Renal cortical epithelial cell (primary cell): ENCODE results near the gene KCNF1. TPM values are rescaled to one million over a fixed set of nuclear protein-coding genes. Genes with fewer than 3 reads are reported as not detected.
A peak's percentile ranks its signal among the peaks of the same experiment; 100 is the strongest.

ENCODE experiments used
- DNase-seq: peaks from one replicate; pipeline ENCODE4 v3.0.0-alpha.2; 2011; ENCODE audit warnings: low read depth
- total RNA-seq: library from RNA; depleted of rRNA; stranded (reverse); fragments of >200 nt; gene quantifications from 2 replicates; pipeline ENCODE4 v1.2.3, GENCODE V29; 2014

Gene KCNF1
- total RNA-seq, 1 donor from 2014 or later, result not detected

DNA sequence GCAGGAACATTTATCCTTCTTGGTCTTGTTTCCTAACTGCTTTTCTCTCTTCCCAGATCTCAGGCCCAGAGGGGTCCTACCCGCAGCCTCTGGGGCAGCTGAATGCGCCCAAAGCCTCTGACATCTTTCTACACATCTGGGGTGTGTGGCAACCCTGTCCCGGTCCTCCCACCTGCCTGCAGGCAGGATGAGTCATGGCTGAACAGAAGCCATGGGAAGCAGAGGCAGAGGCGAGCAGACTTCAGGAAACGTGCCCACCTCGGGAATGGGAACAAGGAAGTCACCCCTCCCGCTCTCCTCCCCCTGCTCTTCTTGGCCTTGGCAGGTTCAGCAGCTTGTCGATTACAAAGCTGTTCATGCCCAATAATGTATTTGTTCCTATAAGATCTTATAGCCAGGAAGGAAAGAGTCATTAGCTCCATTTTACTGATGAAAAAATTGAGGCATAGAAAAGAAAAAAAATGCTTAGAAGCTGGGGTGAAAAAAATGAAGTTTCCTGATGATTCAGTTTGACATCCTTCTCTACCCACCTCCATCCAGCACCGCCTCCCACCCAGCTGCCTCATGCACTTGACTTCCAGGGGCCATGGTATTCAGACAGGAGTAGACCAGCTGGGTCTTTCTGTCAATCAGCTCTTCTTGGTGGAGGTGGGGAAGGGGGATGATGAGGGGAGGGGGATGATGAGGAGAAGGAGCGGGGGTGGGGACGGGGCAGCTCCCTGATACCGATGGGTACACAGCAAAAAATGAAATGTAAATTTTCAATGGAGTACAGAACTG, 10.4 kb upstream of the KCNF1 start:
- peak; percentile 33 for DNase-seq

GRCh38 chr2:10903861-10904210, 7.9 kb upstream of the KCNF1 start:
- no peak for DNase-seq

GRCh38 chr2:10904455-10904854, 7.3 kb upstream of the KCNF1 start:
- no peak for DNase-seq

- no peak for DNase-seq
Observed at GRCh38 chr2:10905006-10905861, 6.5 kb upstream of the KCNF1 start.

- no peak for DNase-seq
Observed at GRCh38 chr2:10905862-10906143, 5.9 kb upstream of the KCNF1 start.

DNA sequence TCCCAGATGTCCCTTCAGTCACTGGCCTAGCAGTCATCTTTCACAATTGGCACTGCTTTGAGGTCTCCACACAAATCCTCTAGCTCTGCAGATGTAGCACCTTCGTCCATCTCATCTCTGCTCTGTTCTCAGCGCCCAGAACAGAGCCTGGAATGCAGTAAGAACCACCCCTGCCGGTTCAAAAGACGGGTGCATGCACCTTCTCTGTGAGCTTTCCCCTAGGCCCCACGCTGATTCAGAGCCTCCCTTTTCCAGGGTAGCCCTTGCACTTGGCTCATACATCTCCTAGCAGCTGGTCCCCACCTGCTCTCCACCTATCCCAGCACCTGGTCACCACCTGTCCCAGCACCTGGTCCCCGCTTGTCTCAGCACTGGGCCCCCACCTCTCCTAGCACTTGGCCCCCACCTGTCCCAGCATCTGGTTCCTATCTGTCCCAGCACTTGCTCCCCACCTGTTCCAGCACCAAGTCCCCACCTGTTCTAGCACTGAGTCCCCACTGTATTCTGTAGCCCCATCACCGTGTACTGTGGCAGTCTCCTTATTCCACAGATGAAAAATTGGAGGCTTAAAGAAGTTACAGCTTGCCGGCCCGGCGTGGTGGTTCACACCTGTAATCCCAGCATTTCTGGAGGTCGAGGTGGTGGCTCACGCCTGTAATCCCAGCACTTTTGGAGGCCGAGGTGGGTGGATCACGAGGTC, 4.7 kb upstream of the KCNF1 start:
- no peak for DNase-seq

DNA sequence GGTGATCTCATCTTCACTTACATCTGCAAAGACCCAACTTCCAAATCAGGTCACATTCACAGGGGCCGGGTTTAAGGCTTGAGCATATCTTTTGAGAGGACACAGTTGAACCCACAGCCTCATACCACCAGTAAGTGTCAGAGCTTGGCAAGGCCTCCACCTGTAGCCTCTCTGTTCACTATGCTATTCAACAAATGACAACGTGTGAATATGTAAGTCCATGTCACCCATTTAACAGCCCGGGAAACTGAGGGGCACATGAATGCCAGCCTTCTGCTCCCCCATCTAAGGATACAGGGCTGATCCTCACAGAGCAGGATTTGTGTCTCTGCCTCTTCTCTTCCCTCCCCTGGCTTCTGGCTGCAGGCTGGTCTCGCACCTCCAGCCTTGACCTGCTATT, 3.5 kb upstream of the KCNF1 start:
- no peak for DNase-seq

DNA sequence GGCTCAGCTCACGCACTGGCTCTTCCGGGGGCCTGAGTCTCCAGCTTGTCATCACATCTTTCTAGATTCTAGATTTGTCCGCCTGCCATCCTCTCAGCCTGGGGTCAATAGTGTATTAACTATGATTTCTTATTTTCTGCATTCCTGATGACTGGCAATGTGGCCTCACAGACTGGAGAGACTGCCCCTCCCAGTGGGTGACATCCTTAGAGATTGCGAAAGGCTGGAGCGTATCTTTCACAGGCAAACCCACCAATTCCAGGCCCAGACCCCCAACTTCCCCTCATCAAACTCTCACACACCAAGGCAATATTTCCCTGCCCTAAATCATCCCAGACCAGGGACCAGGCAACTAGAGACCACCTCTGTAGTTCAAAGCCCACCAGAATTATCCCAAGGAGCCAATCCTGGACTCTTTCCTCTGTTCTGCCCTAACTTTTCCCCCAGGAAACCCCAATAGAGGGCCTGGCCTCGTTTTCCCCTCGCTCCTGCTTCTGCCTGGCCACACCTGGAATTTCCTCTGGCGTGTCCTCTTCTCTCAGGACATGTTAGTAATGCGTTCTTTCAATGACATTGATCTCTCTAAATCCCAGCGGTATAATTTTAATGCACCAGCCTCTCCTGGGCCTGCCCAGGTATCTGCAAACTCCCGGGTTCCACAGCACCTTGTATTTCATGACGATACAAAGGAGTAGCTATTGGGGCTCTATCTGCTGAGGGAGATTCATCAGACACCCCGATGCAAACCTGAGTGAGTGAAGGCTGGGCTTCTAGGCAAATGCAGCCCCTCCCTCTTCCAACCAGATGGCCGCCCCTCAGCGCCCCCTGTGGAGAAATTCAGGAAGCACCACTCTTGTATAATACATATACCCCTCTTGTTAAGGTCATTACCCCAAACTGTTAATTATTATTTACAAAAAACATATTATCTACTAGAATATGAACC, 2.4 kb upstream of the KCNF1 start:
- no peak for DNase-seq

- DNase-seq, result no peak
Observed at GRCh38 chr2:10909996-10910341, 1.8 kb upstream of the KCNF1 start.

- no peak for DNase-seq
Observed at GRCh38 chr2:10910625-10911024, 1.1 kb upstream of the KCNF1 start.

GRCh38 chr2:10912076-10912731, 470 bp downstream of the KCNF1 start:
- DNase-seq, result no peak

DNA sequence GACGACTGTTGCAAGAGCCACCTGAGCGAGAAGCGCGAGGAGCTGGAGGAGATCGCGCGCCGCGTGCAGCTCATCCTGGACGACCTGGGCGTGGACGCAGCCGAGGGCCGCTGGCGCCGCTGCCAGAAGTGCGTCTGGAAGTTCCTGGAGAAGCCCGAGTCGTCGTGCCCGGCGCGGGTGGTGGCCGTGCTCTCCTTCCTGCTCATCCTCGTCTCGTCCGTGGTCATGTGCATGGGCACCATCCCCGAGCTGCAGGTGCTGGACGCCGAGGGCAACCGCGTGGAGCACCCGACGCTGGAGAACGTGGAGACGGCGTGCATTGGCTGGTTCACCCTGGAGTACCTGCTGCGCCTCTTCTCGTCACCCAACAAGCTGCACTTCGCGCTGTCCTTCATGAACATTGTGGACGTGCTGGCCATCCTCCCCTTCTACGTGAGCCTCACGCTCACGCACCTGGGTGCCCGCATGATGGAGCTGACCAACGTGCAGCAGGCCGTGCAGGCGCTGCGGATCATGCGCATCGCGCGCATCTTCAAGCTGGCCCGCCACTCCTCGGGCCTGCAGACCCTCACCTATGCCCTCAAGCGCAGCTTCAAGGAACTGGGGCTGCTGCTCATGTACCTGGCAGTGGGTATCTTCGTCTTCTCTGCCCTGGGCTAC, 1.2 kb downstream of the KCNF1 start:
- no peak for DNase-seq

GRCh38 chr2:10913501-10914271, 2.0 kb downstream of the KCNF1 start:
- no peak for DNase-seq

GRCh38 chr2:10914272-10914693, 2.5 kb downstream of the KCNF1 start:
- DNase-seq, result no peak

DNA sequence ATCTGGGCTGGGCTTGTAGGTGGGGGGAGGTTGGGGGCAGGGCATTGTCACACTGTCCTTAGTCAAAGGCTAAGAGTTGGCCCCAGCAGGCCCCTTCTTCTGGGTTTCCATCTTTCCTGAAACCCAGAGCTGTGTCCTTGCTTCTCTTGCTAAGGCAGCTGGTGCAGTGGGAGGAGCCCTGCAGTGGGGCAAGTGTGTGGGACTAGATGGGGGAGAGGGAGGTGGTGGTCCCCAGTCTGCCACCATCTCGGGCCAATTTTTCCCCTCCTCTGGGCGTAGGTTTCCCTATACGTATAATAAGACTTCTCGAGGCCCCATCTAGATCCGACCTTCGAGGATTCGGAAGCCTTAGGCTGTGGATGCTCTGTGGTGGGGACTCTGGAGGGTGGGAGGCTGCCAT, 3.5 kb downstream of the KCNF1 start:
- DNase-seq, result no peak

DNA sequence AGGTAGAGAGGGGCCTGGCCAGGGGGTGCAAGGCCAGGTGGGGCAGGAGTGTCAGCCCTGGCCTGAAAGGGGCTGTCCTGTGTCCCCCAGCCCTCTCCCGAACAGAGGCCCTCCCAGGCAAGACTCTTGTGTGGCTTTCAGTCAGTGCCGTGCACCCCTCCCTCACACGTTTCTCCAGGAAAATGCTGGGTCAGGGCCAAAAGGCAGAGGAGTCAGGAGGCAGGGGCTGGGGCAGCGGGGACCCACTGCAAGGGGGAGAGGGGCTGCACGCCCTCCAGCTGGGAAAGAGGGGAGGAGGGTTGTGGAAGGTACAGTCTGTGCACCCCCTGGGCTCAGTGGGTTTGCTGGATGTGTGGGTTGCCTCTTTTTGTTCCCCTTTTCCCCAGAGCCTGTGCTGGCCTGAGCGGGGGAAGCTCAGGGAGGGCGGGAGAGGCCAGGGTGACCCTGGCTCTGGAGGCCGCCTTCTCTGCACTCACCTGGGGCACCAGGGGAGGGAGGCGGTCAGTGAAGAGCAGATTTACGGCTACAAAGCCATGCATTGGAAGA, 4.1 kb downstream of the KCNF1 start:
- no peak for DNase-seq

- DNase-seq, result no peak
Observed at GRCh38 chr2:10916953-10917352, 5.2 kb downstream of the KCNF1 start.

GRCh38 chr2:10917927-10918326, 6.2 kb downstream of the KCNF1 start:
- no peak for DNase-seq

GRCh38 chr2:10918661-10919409, 7.1 kb downstream of the KCNF1 start:
- no peak for DNase-seq
